Esophagus muscularis mucosa (tissue), 4 donors: ENCODE measurements around the gene PON1. TPM values are rescaled to one million over a fixed set of nuclear protein-coding genes. Genes with fewer than 3 reads are reported as not detected.

ENCODE experiments used
- DNase-seq: peaks from one replicate; pipeline ENCODE4 v3.0.0-alpha.2; 2017; ENCODE audit errors: extremely low spot score
- H3K27ac ChIP-seq, 4 donors: fragments of 200-600 bp; sonication (generic); replicated peaks in 1 of 4; 1 replicate in 3 of 4; 2 replicates in 1 of 4; pipeline ENCODE4 v1.5.1; 2016 to 2019; ENCODE audit warnings: mild to moderate bottlenecking in 1 of 4
- H3K27me3 ChIP-seq, 4 donors: fragments of 200-600 bp; sonication (generic); one replicate each; pipeline versions ENCODE4 v1.5.1 to v1.6.0; 2016 to 2019
- H3K36me3 ChIP-seq, 4 donors: fragments of 200-600 bp; sonication (generic); one replicate each; pipeline ENCODE4 v1.5.1; 2016 to 2019
- H3K4me1 ChIP-seq, 4 donors: fragments of 200-600 bp; sonication (generic); one replicate each; pipeline ENCODE4 v1.5.1; 2016 to 2019
- H3K4me3 ChIP-seq, 4 donors: fragments of 200-600 bp; sonication (generic); 1 replicate in 2 of 4; 2 replicates in 2 of 4; pipeline ENCODE4 v1.5.1; 2016 to 2019; ENCODE audit warnings: mild to moderate bottlenecking in 4 of 4, moderate library complexity in 1 of 4
- H3K9me3 ChIP-seq, 4 donors: fragments of 200-600 bp; sonication (generic); 1 replicate in 3 of 4; 2 replicates in 1 of 4; pipeline ENCODE4 v1.5.1; 2016 to 2019
- EP300 ChIP-seq: sonication (generic); formaldehyde crosslinking; IDR thresholded peaks from one replicate; pipeline ENCODE4 v1.6.1; 2017; ENCODE audit warnings: antibody characterized with exemption
- POLR2A ChIP-seq: fragments of 450-650 bp; IDR thresholded peaks from one replicate; pipeline ENCODE4 v1.6.1; 2017; ENCODE audit warnings: antibody characterized with exemption, moderate library complexity, mild to moderate bottlenecking, low read depth
- POLR2AphosphoS5 ChIP-seq, 2 donors: sonication (generic); formaldehyde crosslinking; IDR thresholded peaks; one replicate each; pipeline ENCODE4 v1.6.1; 2017; ENCODE audit warnings: antibody characterized with exemption in 2 of 2
- WGBS: methylation state at CpG from one replicate; pipeline ENCODE4 v1.1.5; 2018; 5-methylcytosine and 5-hydroxymethylcytosine counted together
- intact Hi-C: fragments of 100-400 bp; cut with DNase I; formaldehyde crosslinking; loops from one replicate; pipeline ENCODE4 v1.15.1; 2023
- total RNA-seq, 4 donors: library from RNA; depleted of rRNA; stranded (reverse); fragments of >200 nt; gene quantifications; one replicate each; pipeline versions ENCODE4 v1.1.0 to v1.2.1, GENCODE V29; 2016
- TF ChIP-seq, protein P1 (sequence below), 3 experiments: fragments of 200-600 bp in 2 of 3; fragments of 450-650 bp in 1 of 3; sonication (generic) in 2 of 3; IDR thresholded peaks; one replicate each; pipeline ENCODE4 v1.5.1; 2017 to 2019; ENCODE audit warnings: antibody characterized with exemption in 3 of 3, mild to moderate bottlenecking in 2 of 3, moderate library complexity in 1 of 3

The PON1 gene
- total RNA-seq, 4 donors from 2014 or later: not detected

DNA sequence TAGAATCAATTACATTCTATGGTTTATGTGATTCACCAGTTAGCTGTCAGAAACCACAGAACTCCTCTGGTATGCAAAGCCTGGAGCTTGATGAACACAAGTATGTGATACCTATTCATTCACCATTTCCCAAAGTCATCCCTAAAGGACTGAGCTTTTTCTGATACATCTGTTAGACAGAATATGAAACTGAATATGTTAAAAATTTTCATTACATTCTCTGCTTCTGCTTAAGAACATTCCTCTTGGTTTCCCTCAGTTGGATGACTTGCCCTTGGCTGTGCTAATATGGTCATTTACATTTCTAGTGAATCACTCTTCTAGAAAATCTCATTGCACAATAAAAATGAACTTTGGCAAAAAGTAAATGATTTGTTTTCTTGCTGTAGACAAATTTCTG, 10.8 kb upstream of the PON1 start:
- Histone ChIP-seq H3K36me3 (no peaks in the 10 kb centered on the region), H3K27me3 (no peaks in the 10 kb centered on the region), H3K27ac (no peak overlapping the region), H3K4me1 (no peaks in the 10 kb centered on the region), H3K4me3 (no peak overlapping the region), H3K9me3 (no peaks in the 10 kb centered on the region)
- DNase-seq: no peak
- TF ChIP-seq EP300: no peak
- TF ChIP-seq POLR2AphosphoS5 (IDR thresholded peaks at IDR 0.05): no peak
- TF ChIP-seq POLR2A: no peak
- TF ChIP-seq, protein P1, sequence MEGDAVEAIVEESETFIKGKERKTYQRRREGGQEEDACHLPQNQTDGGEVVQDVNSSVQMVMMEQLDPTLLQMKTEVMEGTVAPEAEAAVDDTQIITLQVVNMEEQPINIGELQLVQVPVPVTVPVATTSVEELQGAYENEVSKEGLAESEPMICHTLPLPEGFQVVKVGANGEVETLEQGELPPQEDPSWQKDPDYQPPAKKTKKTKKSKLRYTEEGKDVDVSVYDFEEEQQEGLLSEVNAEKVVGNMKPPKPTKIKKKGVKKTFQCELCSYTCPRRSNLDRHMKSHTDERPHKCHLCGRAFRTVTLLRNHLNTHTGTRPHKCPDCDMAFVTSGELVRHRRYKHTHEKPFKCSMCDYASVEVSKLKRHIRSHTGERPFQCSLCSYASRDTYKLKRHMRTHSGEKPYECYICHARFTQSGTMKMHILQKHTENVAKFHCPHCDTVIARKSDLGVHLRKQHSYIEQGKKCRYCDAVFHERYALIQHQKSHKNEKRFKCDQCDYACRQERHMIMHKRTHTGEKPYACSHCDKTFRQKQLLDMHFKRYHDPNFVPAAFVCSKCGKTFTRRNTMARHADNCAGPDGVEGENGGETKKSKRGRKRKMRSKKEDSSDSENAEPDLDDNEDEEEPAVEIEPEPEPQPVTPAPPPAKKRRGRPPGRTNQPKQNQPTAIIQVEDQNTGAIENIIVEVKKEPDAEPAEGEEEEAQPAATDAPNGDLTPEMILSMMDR (IDR thresholded peaks at IDR 0.05): no peak
- intact Hi-C loops: no loop called here

- no peak for TF ChIP-seq POLR2A
- TF ChIP-seq EP300: no peak
- no peak for TF ChIP-seq POLR2AphosphoS5 (IDR thresholded peaks at IDR 0.05)
- H3K9me3 ChIP-seq: no peaks in the 10 kb centered on the region
- no peak overlapping the region for H3K27ac ChIP-seq
- no peaks in the 10 kb centered on the region for H3K4me1 ChIP-seq
- intact Hi-C loops: no loop called here
- no peak overlapping the region for H3K4me3 ChIP-seq
- no peaks in the 10 kb centered on the region for H3K36me3 ChIP-seq
- no peaks in the 10 kb centered on the region for H3K27me3 ChIP-seq
- DNase-seq: no peak
Measured at GRCh38 chr7:95334447-95334846, 10.1 kb upstream of the PON1 start.

DNA sequence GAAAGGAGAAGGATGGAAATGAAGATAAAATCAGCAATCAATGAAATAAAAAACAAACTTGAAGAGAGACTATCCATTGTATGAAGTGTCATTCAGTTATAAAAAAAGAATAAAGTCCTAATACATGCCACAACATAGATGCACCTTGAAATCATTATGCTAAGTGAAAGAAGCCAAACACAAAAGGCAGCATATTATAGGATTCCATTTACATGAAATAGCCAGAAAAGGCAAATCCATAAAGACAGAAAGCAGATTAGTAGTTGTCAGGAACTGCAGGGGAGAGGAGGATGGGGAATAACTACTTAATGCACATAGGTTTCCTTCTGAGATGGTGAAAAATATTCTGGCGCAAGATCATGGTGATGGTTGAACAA, 6.6 kb upstream of the PON1 start:
- peak; percentile 10 for DNase-seq
- no peak for TF ChIP-seq POLR2AphosphoS5 (IDR thresholded peaks at IDR 0.05)
- TF ChIP-seq, protein P1 (IDR thresholded peaks at IDR 0.05): no peak
- TF ChIP-seq POLR2A: no peak

GRCh38 chr7:95330204-95330960, 6.0 kb upstream of the PON1 start:
- intact Hi-C loops: no loop called here
- WGBS: 36% methylated on average over 4 of the region's 4 CpGs
- Histone ChIP-seq H3K4me1 (no peaks in the 10 kb centered on the region), H3K4me3 (peak overlapping the region; percentile 15 to 42 (median 33)), H3K36me3 (no peaks in the 10 kb centered on the region), H3K27me3 (peaks cover 0 to 9% (median 3%) of the 10 kb centered on the region in 4 donors), H3K9me3 (no peaks in the 10 kb centered on the region), H3K27ac (no peak overlapping the region)
- DNase-seq: peak; percentile 14
- TF ChIP-seq, protein P1 (IDR thresholded peaks at IDR 0.05): no peak
- TF ChIP-seq EP300 (no peak), POLR2A (no peak), POLR2AphosphoS5 (IDR thresholded peaks at IDR 0.05) (no peak)

More for the DNA sequence above, 6.6 kb upstream of the PON1 start:
- Histone ChIP-seq H3K27ac (no peak overlapping the region), H3K9me3 (no peaks in the 10 kb centered on the region), H3K36me3 (no peaks in the 10 kb centered on the region), H3K27me3 (peaks cover 0 to 3% (median under 1%) of the 10 kb centered on the region in 4 donors), H3K4me3 (peak overlapping the region; percentile 15 to 42 (median 33)), H3K4me1 (no peaks in the 10 kb centered on the region)
- 97% methylated on average over 1 of the region's 1 CpG for WGBS
- intact Hi-C loops: no loop called here

DNA sequence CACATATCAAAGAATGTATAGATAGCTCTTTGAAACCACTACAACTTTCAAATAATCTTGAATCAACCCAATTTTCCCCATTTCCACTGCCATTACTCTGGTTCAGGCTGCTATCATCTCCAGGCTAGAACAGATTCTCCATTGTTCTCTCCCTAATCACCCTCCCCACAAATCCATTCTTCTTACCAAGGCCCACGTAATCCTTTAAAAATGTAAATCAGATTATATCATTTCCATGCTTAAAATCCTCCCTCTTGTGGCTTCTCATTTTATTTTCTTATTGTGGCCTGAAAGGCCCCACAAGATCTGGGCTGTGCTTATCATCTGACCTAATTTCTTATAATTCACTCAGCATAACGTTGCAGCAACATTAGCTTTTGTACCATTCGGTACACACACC, 3.0 kb upstream of the PON1 start:
- no peak overlapping the region for H3K4me3 ChIP-seq
- no peaks in the 10 kb centered on the region for H3K4me1 ChIP-seq
- no peak overlapping the region for H3K27ac ChIP-seq
- H3K27me3 ChIP-seq: peaks cover 0 to 27% (median 3%) of the 10 kb centered on the region in 4 donors
- TF ChIP-seq POLR2A (no peak), EP300 (no peak)
- TF ChIP-seq, protein P1 (IDR thresholded peaks at IDR 0.05): no peak
- 75% methylated on average over 3 of the region's 3 CpGs for WGBS
- H3K9me3 ChIP-seq: no peaks in the 10 kb centered on the region
- no peak for DNase-seq
- intact Hi-C loops: no loop called here
- H3K36me3 ChIP-seq: no peaks in the 10 kb centered on the region
